NB4 (cell line): ENCODE measurements around the gene CALCOCO2.

ENCODE experiments used
- CTCF ChIP-seq: IDR thresholded peaks from one replicate; pipeline ENCODE4 v1.5.1; 2012; ENCODE audit warnings: low read depth, low read length
- POLR2A ChIP-seq: IDR thresholded peaks from 2 replicates; pipeline ENCODE4 v1.6.1; 2011; ENCODE audit warnings: mild to moderate bottlenecking; ENCODE audit not compliant: insufficient read length; ENCODE audit errors: extremely low read depth

- TF ChIP-seq CTCF (no peak), POLR2A (no peak)
These were observed 39.0 kb downstream of the CALCOCO2 start for GRCh38 chr17:48869821-48870318.
